NCI-H345 (cell line): ENCODE data around the gene RBM11.

Experiments
- DNase-seq: peaks from one replicate; lab custom pipeline; 2025; lab: John Stamatoyannopoulos, UW

Gene RBM11

DNA sequence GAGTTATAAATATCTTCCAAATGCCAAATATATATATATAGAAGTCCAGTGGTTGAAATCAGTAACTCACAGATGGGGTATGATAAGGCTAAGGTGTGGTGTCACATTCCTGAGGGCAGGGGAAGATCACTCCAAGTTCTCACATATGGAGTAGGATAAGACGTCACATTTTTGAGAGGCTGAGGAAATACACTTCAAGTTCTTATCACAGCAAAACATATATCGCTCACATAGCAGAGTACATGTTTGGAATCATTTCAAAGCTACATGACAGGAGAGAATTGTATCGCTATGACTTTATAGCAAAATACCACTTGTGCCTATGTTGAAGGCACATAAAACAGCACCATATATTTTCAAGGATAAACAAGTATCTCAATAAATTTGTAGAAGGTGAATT lies 55.1 kb downstream of the RBM11 start:
- DNase-seq, result no peak

DNA sequence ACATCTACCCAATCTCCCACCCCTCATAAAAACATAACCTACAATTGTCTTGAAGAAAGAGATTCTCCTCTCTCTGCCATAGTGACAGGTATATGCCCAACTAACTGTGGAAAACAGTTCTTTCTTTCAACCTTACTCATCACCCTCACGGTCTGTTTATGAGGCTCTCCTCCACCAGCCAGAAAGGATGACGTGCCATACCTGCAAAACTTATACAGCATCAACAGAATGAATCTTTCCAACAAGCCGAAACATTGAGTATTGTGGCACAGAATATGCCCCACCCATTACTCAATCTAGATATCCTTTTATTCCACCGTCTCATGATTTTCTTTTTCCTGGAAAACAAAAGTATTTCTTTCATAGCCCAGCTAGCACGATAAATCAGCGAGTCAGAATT lies 55.7 kb downstream of the RBM11 start:
- no peak for DNase-seq

DNA sequence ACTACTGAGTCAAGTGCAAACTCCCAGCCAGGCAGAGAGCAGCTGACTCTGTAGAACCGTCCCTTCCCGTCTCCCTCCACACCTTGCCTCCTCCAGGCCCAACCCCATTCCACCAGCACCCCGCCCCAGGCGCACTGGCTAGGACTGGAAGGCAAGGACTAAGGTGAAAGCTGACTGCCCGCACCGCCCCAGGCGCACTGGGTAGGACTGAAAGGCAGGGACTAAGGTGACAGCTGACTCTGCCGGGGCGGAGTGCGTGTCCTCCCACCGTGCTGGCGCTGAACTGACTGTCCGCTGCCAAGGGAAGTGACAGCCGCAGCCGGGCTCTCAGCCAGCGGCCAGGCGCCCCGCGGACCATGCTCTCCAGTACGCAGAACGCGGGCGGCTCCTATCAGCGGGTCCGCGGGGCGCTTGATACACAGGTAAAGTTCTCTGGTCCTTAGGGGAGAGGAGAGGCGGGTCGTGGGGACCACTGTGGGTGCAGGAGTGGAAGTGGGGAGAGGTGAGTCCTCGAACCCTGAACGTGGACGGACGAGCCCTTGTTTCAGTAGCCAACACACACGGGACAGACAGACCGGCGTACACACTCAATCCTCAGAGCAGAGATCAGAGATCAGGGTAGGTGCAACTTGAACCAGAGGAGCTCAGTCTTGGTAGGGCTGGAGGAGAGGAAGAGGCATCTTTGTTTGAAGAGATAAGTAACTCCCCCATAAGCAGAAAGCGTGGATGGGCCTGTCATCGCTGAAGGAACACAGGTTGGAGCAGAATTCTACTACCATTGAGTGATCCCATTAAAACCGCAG lies 58.0 kb downstream of the RBM11 start:
- peak; percentile 25 for DNase-seq

- no peak for DNase-seq
Observed at GRCh38 chr21:14275702-14276205, 59.8 kb downstream of the RBM11 start.
